NCI-H1436 treated with DMSO at 0.1 percent for 48 hours (cell line): ENCODE measurements around the gene CUX1.
"Not testable (repeated sequence)": the region's sequence is repeated elsewhere in the genome, so short reads cannot be mapped to it uniquely, and the experiment has no call there.

ENCODE experiments used
- DNase-seq: peaks from one replicate; lab custom pipeline; 2025; lab: John Stamatoyannopoulos, UW

The CUX1 gene

GRCh38 chr7:101817471-101818286 lies at the start of gene CUX1:
Gene CUX1, plus strand, starts transcription at chr7:101817626. Its CDS starts 14 bp downstream, at chr7:101817640.
- no peak for DNase-seq

- DNase-seq = no peak
Observed at GRCh38 chr7:101768280-101768679, 49.1 kb upstream of the CUX1 start.

- DNase-seq = no peak
Observed at GRCh38 chr7:101770466-101770865, 47.0 kb upstream of the CUX1 start.

GRCh38 chr7:101772508-101773211 lies 44.8 kb upstream of the CUX1 start:
- no peak for DNase-seq

- no peak for DNase-seq
Observed at GRCh38 chr7:101775181-101775580, 42.2 kb upstream of the CUX1 start.

- no peak for DNase-seq
Observed at GRCh38 chr7:101778026-101778580, 39.3 kb upstream of the CUX1 start.

- no peak for DNase-seq
Observed at GRCh38 chr7:101779267-101779666, 38.2 kb upstream of the CUX1 start.

GRCh38 chr7:101780281-101780680 lies 37.1 kb upstream of the CUX1 start:
- DNase-seq = no peak

- DNase-seq = no peak
Observed at GRCh38 chr7:101781439-101781838, 36.0 kb upstream of the CUX1 start.

GRCh38 chr7:101782476-101782875 lies 35.0 kb upstream of the CUX1 start:
- no peak for DNase-seq

GRCh38 chr7:101782896-101783295 lies 34.5 kb upstream of the CUX1 start:
- no peak for DNase-seq

- no peak for DNase-seq
Observed at GRCh38 chr7:101783381-101784181, 33.8 kb upstream of the CUX1 start.

- no peak for DNase-seq
Observed at GRCh38 chr7:101784292-101785127, 32.9 kb upstream of the CUX1 start.

GRCh38 chr7:101787864-101788263 lies 29.6 kb upstream of the CUX1 start:
- no peak for DNase-seq

- no peak for DNase-seq
Observed at GRCh38 chr7:101788517-101788916, 28.9 kb upstream of the CUX1 start.

- no peak for DNase-seq
Observed at GRCh38 chr7:101790566-101791293, 26.7 kb upstream of the CUX1 start.

GRCh38 chr7:101792051-101792681 lies 25.3 kb upstream of the CUX1 start:
- DNase-seq = no peak

- not testable (repeated sequence) for DNase-seq
Observed at GRCh38 chr7:101792682-101793071, 24.7 kb upstream of the CUX1 start.

GRCh38 chr7:101795461-101795860 lies 22.0 kb upstream of the CUX1 start:
- DNase-seq = no peak

GRCh38 chr7:101798173-101798572 lies 19.3 kb upstream of the CUX1 start:
- not testable (repeated sequence) for DNase-seq
